Measurements from ENCODE around the gene GHSR. TPM values are rescaled to one million over a fixed set of nuclear protein-coding genes. Genes with fewer than 3 reads are reported as not detected.

GHSR gene
- total and polyA plus RNA-seq, 2 experiments from 2014 or later = not detected

DNA sequence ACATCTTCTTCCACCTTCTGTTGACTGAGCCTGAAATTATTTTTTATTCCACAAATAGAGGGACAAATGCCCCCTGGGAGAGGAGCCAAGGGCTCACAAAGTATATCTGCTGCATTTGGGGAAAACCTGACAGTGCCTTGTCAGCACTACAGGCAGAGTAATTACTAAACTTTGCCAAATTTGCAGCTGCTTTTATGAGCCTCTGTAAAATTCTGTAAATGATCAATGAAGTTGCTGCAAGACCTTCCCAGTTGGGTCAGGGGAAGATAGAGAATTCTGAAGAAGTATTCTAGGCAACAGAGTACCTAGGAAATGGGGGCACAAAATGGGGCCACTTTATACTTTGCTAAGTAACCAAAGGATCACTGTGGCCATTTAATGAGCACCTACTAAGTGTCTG, 10.5 kb downstream of the GHSR start:
- in situ Hi-C loops (cut with MboI) = no loop called here
- no peaks in the 10 kb centered on the region for H3K4me1 ChIP-seq (ENCODE audit: insufficient read depth)
- TF ChIP-seq EZH2 (IDR thresholded peaks at IDR 0.05; ENCODE audit: insufficient read depth, poor library complexity, severe bottlenecking) (no peak), EZH2phosphoT487 (IDR thresholded peaks at IDR 0.05; ENCODE audit: insufficient read depth, low read depth) (no peak)
- no peaks in the 10 kb centered on the region for H3K36me3 ChIP-seq (ENCODE audit: low read depth)
- no peaks in the 10 kb centered on the region for H3F3A ChIP-seq (ENCODE audit: insufficient read depth)
- H4K20me1 ChIP-seq (ENCODE audit: insufficient read depth) = no peaks in the 10 kb centered on the region
- no peak overlapping the region for H3K27ac ChIP-seq
- no peak overlapping the region for H3K4me2 ChIP-seq (ENCODE audit: unreplicated experiment)
- no peaks in the 10 kb centered on the region for H3K9me2 ChIP-seq (ENCODE audit: insufficient read depth)
- DNase-seq = no peak
- H3K79me2 ChIP-seq (ENCODE audit: insufficient read depth) = no peaks in the 10 kb centered on the region
- peaks cover 49% of the 10 kb centered on the region for H3K27me3 ChIP-seq (replicated peaks; ENCODE audit: insufficient read depth)
- no peaks in the 10 kb centered on the region for H3K9me3 ChIP-seq (ENCODE audit: low read depth)
- no peak overlapping the region for H3K9ac ChIP-seq
- no peak overlapping the region for H2AFZ ChIP-seq
- no peak overlapping the region for H3K4me3 ChIP-seq

DNA sequence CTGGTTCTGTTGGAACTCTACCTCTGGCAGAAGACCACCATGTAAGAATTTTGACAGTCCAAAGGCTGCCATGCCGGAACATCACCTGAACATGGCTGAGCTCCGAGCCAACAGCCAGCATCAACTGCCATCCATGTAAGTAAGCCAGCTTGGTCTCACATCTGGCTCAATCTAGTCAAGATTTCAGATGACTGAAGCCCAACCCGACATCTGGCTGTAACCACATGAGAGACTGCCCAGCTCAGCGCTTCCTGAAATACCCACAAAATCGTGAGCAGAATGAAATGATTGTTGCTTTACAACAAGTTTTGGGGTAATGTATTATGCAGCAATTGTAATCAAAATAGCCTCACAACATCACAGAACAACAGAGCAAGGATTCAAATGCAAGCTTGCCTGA, 32.9 kb downstream of the GHSR start:
- no peak overlapping the region for H3K4me2 ChIP-seq (ENCODE audit: unreplicated experiment)
- H3K27me3 ChIP-seq (replicated peaks; ENCODE audit: insufficient read depth) = no peaks in the 10 kb centered on the region; the same call in 1 of the 2 replicates
- no peaks in the 10 kb centered on the region for H3K4me1 ChIP-seq (ENCODE audit: insufficient read depth)
- no peak for DNase-seq
- no peaks in the 10 kb centered on the region for H3K9me2 ChIP-seq (ENCODE audit: insufficient read depth)
- no peak for TF ChIP-seq EZH2 (IDR thresholded peaks at IDR 0.05; ENCODE audit: insufficient read depth, poor library complexity, severe bottlenecking)
- no peaks in the 10 kb centered on the region for H3K79me2 ChIP-seq (ENCODE audit: insufficient read depth)
- H3K27ac ChIP-seq = no peak overlapping the region
- no peak overlapping the region for H2AFZ ChIP-seq
- H3F3A ChIP-seq (ENCODE audit: insufficient read depth) = no peaks in the 10 kb centered on the region
- WGBS, 2 experiments (ENCODE audit: low coverage in 1 of 2, low lambda C conversion rate in 2 of 2, missing lambda C conversion rate in 2 of 2) = 41 to 42% methylated on average over 5 of the region's 5 CpGs
- H3K36me3 ChIP-seq (ENCODE audit: low read depth) = no peaks in the 10 kb centered on the region
- no peaks in the 10 kb centered on the region for H4K20me1 ChIP-seq (ENCODE audit: insufficient read depth)
- no peak overlapping the region for H3K4me3 ChIP-seq
- H3K9me3 ChIP-seq (ENCODE audit: low read depth) = no peaks in the 10 kb centered on the region
- no peak overlapping the region for H3K9ac ChIP-seq
- in situ Hi-C loops (cut with MboI) = no loop called here

GRCh38 chr3:172411478-172411947, 36.7 kb downstream of the GHSR start:
- no peak overlapping the region for H3K27ac ChIP-seq
- no peaks in the 10 kb centered on the region for H3K4me1 ChIP-seq (ENCODE audit: insufficient read depth)
- H3K27me3 ChIP-seq (replicated peaks; ENCODE audit: insufficient read depth) = no peaks in the 10 kb centered on the region
- in situ Hi-C loops (cut with MboI) = no loop called here
- H3K9me3 ChIP-seq (ENCODE audit: low read depth) = no peaks in the 10 kb centered on the region
- H3K9ac ChIP-seq = no peak overlapping the region
- peaks cover 17% of the 10 kb centered on the region for H3F3A ChIP-seq (ENCODE audit: insufficient read depth)
- H3K79me2 ChIP-seq (ENCODE audit: insufficient read depth) = no peaks in the 10 kb centered on the region
- no peak for DNase-seq
- H3K9me2 ChIP-seq (ENCODE audit: insufficient read depth) = no peaks in the 10 kb centered on the region
- H3K4me3 ChIP-seq = no peak overlapping the region
- H2AFZ ChIP-seq = no peak overlapping the region
- H3K4me2 ChIP-seq (ENCODE audit: unreplicated experiment) = no peak overlapping the region
- H3K36me3 ChIP-seq (ENCODE audit: low read depth) = no peaks in the 10 kb centered on the region
- 100% methylated on average over 6 of the region's 6 CpGs for WGBS, 2 experiments (ENCODE audit: low coverage in 1 of 2, low lambda C conversion rate in 2 of 2, missing lambda C conversion rate in 2 of 2)
- H4K20me1 ChIP-seq (ENCODE audit: insufficient read depth) = no peaks in the 10 kb centered on the region
- TF ChIP-seq EZH2phosphoT487 (IDR thresholded peaks at IDR 0.05; ENCODE audit: insufficient read depth, low read depth) = no peak
- TF ChIP-seq EZH2 (IDR thresholded peaks at IDR 0.05; ENCODE audit: insufficient read depth, poor library complexity, severe bottlenecking) = no peak

GRCh38 chr3:172410702-172411477, 37.4 kb downstream of the GHSR start:
- Histone ChIP-seq H3K4me2 (ENCODE audit: unreplicated experiment) (no peak overlapping the region), H3K27me3 (replicated peaks; ENCODE audit: insufficient read depth) (no peaks in the 10 kb centered on the region), H3F3A (ENCODE audit: insufficient read depth) (peaks cover 17% of the 10 kb centered on the region), H3K79me2 (ENCODE audit: insufficient read depth) (no peaks in the 10 kb centered on the region), H2AFZ (no peak overlapping the region), H3K27ac (no peak overlapping the region), H3K36me3 (ENCODE audit: low read depth) (no peaks in the 10 kb centered on the region), H3K4me1 (ENCODE audit: insufficient read depth) (no peaks in the 10 kb centered on the region), H3K9ac (no peak overlapping the region), H3K9me3 (ENCODE audit: low read depth) (no peaks in the 10 kb centered on the region), H3K4me3 (no peak overlapping the region), H4K20me1 (ENCODE audit: insufficient read depth) (no peaks in the 10 kb centered on the region), H3K9me2 (ENCODE audit: insufficient read depth) (no peaks in the 10 kb centered on the region)
- in situ Hi-C loops (cut with MboI) = no loop called here
- WGBS, 2 experiments (ENCODE audit: low coverage in 1 of 2, low lambda C conversion rate in 2 of 2, missing lambda C conversion rate in 2 of 2) = 60 to 68% methylated on average over 13 of the region's 13 CpGs
- DNase-seq = no peak
- TF ChIP-seq EZH2 (IDR thresholded peaks at IDR 0.05; ENCODE audit: insufficient read depth, poor library complexity, severe bottlenecking) = no peak
- TF ChIP-seq EZH2phosphoT487 (IDR thresholded peaks at IDR 0.05; ENCODE audit: insufficient read depth, low read depth) = no peak

Data from GM23248 (cell line).